ENCODE results near the gene SGMS2. TPM values are rescaled to one million over a fixed set of nuclear protein-coding genes. Genes with fewer than 3 reads are reported as not detected.

SGMS2 gene
- polyA plus RNA-seq, 3 donors, result 20.8 to 32.7 (median 23.0) TPM

GRCh38 chr4:107900508-107900907 is 75.8 kb downstream of the SGMS2 start:
- Mint-ChIP-seq H3K27ac (no peak overlapping the region), H3K9me3 (peaks cover 2 to 9% (median 5%) of the 10 kb centered on the region in 7 donors), H3K4me3 (no peak overlapping the region), H3K27me3 (ENCODE audit: low read depth in 3 of 3) (no peaks in the 10 kb centered on the region), H3K36me3 (peaks cover 73 to 80% of the 10 kb centered on the region in 2 donors), H3K4me1 (peaks cover 4% of the 10 kb centered on the region)
- Histone ChIP-seq H2AFZ (ENCODE audit: insufficient read depth, low read depth, low read length, poor library complexity, severe bottlenecking) (no peak overlapping the region), H3K27me3 (ENCODE audit: control insufficient read depth in 2 of 2, insufficient read depth in 2 of 2, low read length in 2 of 2) (no peaks in the 10 kb centered on the region), H3K4me1 (ENCODE audit: control insufficient read depth in 1 of 2, insufficient read depth in 2 of 2, low read length in 2 of 2) (no peaks in the 10 kb centered on the region), H3K79me2 (ENCODE audit: insufficient read depth, low read length) (peaks cover 12% of the 10 kb centered on the region), H3K4me2 (replicated peaks; ENCODE audit: extremely low read depth, low read length, poor library complexity, severe bottlenecking) (no peak overlapping the region), H3K36me3 (replicated peaks in 1 of 2; ENCODE audit: control insufficient read depth in 1 of 2, insufficient read depth in 2 of 2, low read length in 2 of 2) (peaks cover 45 to 100% of the 10 kb centered on the region in 2 donors), H3K9me3 (replicated peaks in 1 of 2; ENCODE audit: control insufficient read depth in 1 of 2, insufficient read depth in 1 of 2, low read length in 2 of 2) (no peaks in the 10 kb centered on the region), H3K27ac (ENCODE audit: low read depth in 1 of 2, low read length in 2 of 2) (peak overlapping the region in 1 of 2 donors; percentile 33), H3K9ac (ENCODE audit: insufficient read depth, low read length, poor library complexity, severe bottlenecking) (no peak overlapping the region), H4K20me1 (ENCODE audit: insufficient read depth, low read length) (peaks cover 65% of the 10 kb centered on the region), H3K4me3 (replicated peaks in 1 of 3; ENCODE audit: low read depth in 2 of 3, low read length in 3 of 3) (no peak overlapping the region)
- no peak for DNase-seq
- no peak for TF ChIP-seq CTCF (IDR thresholded peaks at IDR 0.05)
- intact Hi-C loops (cut with micrococcal nuclease), result no loop called here
- no CpG with 5 or more reads among the region's 3 CpGs for WGBS (ENCODE audit: insufficient coverage)

GRCh38 chr4:107901213-107901934 is 76.6 kb downstream of the SGMS2 start:
- peaks cover 46 to 100% of the 10 kb centered on the region in 2 donors for H3K36me3 ChIP-seq (replicated peaks in 1 of 2; ENCODE audit: control insufficient read depth in 1 of 2, insufficient read depth in 2 of 2, low read length in 2 of 2)
- H3K9ac ChIP-seq (ENCODE audit: insufficient read depth, low read length, poor library complexity, severe bottlenecking), result no peak overlapping the region
- intact Hi-C loops (cut with micrococcal nuclease), result no loop called here
- H2AFZ ChIP-seq (ENCODE audit: insufficient read depth, low read depth, low read length, poor library complexity, severe bottlenecking), result no peak overlapping the region
- H3K79me2 ChIP-seq (ENCODE audit: insufficient read depth, low read length), result peaks cover 6% of the 10 kb centered on the region
- DNase-seq, result no peak
- Mint-ChIP-seq H3K27me3 (ENCODE audit: low read depth in 3 of 3) (no peaks in the 10 kb centered on the region), H3K36me3 (peaks cover 70 to 77% of the 10 kb centered on the region in 2 donors), H3K4me3 (no peak overlapping the region), H3K27ac (peak overlapping the region in 2 of 7 donors; percentile 19 to 51), H3K9me3 (peaks cover 2 to 9% (median 5%) of the 10 kb centered on the region in 7 donors), H3K4me1 (peaks cover 4% of the 10 kb centered on the region)
- no peak overlapping the region for H3K27ac ChIP-seq (ENCODE audit: low read depth in 1 of 2, low read length in 2 of 2)
- H3K4me3 ChIP-seq (replicated peaks in 1 of 3; ENCODE audit: low read depth in 2 of 3, low read length in 3 of 3), result no peak overlapping the region
- H3K27me3 ChIP-seq (ENCODE audit: control insufficient read depth in 2 of 2, insufficient read depth in 2 of 2, low read length in 2 of 2), result no peaks in the 10 kb centered on the region
- H3K4me2 ChIP-seq (replicated peaks; ENCODE audit: extremely low read depth, low read length, poor library complexity, severe bottlenecking), result no peak overlapping the region
- 100% methylated on average over 1 of the region's 2 CpGs for WGBS (ENCODE audit: insufficient coverage)
- H4K20me1 ChIP-seq (ENCODE audit: insufficient read depth, low read length), result peaks cover 63% of the 10 kb centered on the region
- H3K9me3 ChIP-seq (replicated peaks in 1 of 2; ENCODE audit: control insufficient read depth in 1 of 2, insufficient read depth in 1 of 2, low read length in 2 of 2), result no peaks in the 10 kb centered on the region
- H3K4me1 ChIP-seq (ENCODE audit: control insufficient read depth in 1 of 2, insufficient read depth in 2 of 2, low read length in 2 of 2), result no peaks in the 10 kb centered on the region
- TF ChIP-seq CTCF (IDR thresholded peaks at IDR 0.05), result no peak

Data from CD14-positive monocyte (primary cell).